ENCODE measurements around the gene GPATCH8. TPM values are rescaled to one million over a fixed set of nuclear protein-coding genes. Genes with fewer than 3 reads are reported as not detected.
A peak's percentile ranks its signal among the peaks of the same experiment; 100 is the strongest.

GPATCH8 gene
- total and polyA plus RNA-seq, 10 of the 15 experiments (the other 5 are each of a cell fraction or from before 2014, with no cell fraction given): 11.7 to 45.1 (median 21.3) TPM

GRCh38 chr17:44469676-44470075 lies 33.5 kb downstream of the GPATCH8 start:
- in situ Hi-C loops (cut with MboI) (no loop called here), intact Hi-C loops (cut with micrococcal nuclease; ENCODE audit: unreplicated experiment) (no loop called here)
- RAD21 ChIA-PET (ENCODE audit: unreplicated experiment): interaction anchor here (1.3 kb wide), 1 partner anchor 30 kb away, joined by 3 read pairs; no protein-coding TSS in a partner anchor
- WGBS (ENCODE audit: insufficient coverage, insufficient replicate concordance, low lambda C conversion rate, missing lambda C conversion rate): 98% methylated on average over 2 of the region's 2 CpGs
- Histone ChIP-seq H4K20me1 (ENCODE audit: control insufficient read depth, insufficient read depth) (no peaks in the 10 kb centered on the region; the same call in 1 of the 2 replicates), H3K79me2 (ENCODE audit: control insufficient read depth, insufficient read depth, low read length) (peaks cover 30% of the 10 kb centered on the region), H3K4me3 (no peak overlapping the region), H3K27me3 (replicated peaks in 1 of 2; ENCODE audit: control insufficient read depth in 2 of 2, insufficient read depth in 2 of 2, low read length in 1 of 2) (no peaks in the 10 kb centered on the region), H2AFZ (ENCODE audit: control insufficient read depth, low read depth, low read length) (no peak overlapping the region), H3K9me3 (replicated peaks; ENCODE audit: control insufficient read depth, insufficient read depth, low read length) (no peaks in the 10 kb centered on the region; the same call in 2 of the 3 replicates), H3K9ac (ENCODE audit: control insufficient read depth, insufficient read depth, low read length) (no peak overlapping the region), H3K4me2 (ENCODE audit: control insufficient read depth, insufficient read depth) (no peak overlapping the region), H3K4me1 (ENCODE audit: control insufficient read depth, insufficient read depth, low read length) (no peaks in the 10 kb centered on the region), H3K27ac (ENCODE audit: control insufficient read depth, insufficient read depth) (no peak overlapping the region), H3K36me3 (ENCODE audit: control insufficient read depth in 2 of 2, insufficient read depth in 2 of 2, low read length in 1 of 2) (peaks cover 0 to 7% of the 10 kb centered on the region in 2 experiments; a peak in 1 of 4 replicates)
- TF ChIP-seq SREBF1 (IDR thresholded peaks at IDR 0.05; ENCODE audit: low read length) (no peak), RCOR1 (conservative IDR thresholded peaks at IDR 0.05; ENCODE audit: low read depth, low read length) (no peak), RUNX3 (IDR thresholded peaks at IDR 0.05; ENCODE audit: low read length) (no peak)
- POLR2A ChIA-PET: no interaction called here
- ATAC-seq (no peak), DNase-seq (ENCODE audit: low read depth, low spot score) (no peak), FAIRE-seq (no peak)
- SMC1A ChIA-PET (ENCODE audit: uncharacterized antibody, unreplicated experiment): interaction anchor here (1.0 to 2.0 kb wide), 4 partner anchors 9 to 63 kb away, joined by 3 to 7 read pairs (median 4); no protein-coding TSS in a partner anchor
- no TSS peak for BruUV-seq (replicated peaks)
- CTCF ChIA-PET: interaction anchor here (1.6 to 2.6 kb wide), 2 partner anchors 52 to 54 kb away, joined by 5 to 6 read pairs; no protein-coding TSS in a partner anchor

- CTCF ChIA-PET: no interaction called here
These were observed 36.1 kb downstream of the GPATCH8 start for GRCh38 chr17:44467108-44467507.

More at GRCh38 chr17:44467108-44467507, 36.1 kb downstream of the GPATCH8 start:
- Histone ChIP-seq H2AFZ (ENCODE audit: control insufficient read depth, low read depth, low read length) (no peak overlapping the region), H3K27me3 (replicated peaks in 1 of 2; ENCODE audit: control insufficient read depth in 2 of 2, insufficient read depth in 2 of 2, low read length in 1 of 2) (no peaks in the 10 kb centered on the region), H3K79me2 (ENCODE audit: control insufficient read depth, insufficient read depth, low read length) (peaks cover 29% of the 10 kb centered on the region), H3K4me1 (ENCODE audit: control insufficient read depth, insufficient read depth, low read length) (no peaks in the 10 kb centered on the region), H3K9ac (ENCODE audit: control insufficient read depth, insufficient read depth, low read length) (no peak overlapping the region), H3K27ac (ENCODE audit: control insufficient read depth, insufficient read depth) (0 out of 2 replicates have a peak overlapping the region, but pooled peaks have one; percentile 13), H3K4me3 (no peak overlapping the region), H3K36me3 (ENCODE audit: control insufficient read depth in 2 of 2, insufficient read depth in 2 of 2, low read length in 1 of 2) (peaks cover 1 to 7% of the 10 kb centered on the region in 2 experiments; a peak in 2 of 4 replicates), H3K9me3 (replicated peaks; ENCODE audit: control insufficient read depth, insufficient read depth, low read length) (no peaks in the 10 kb centered on the region; the same call in 2 of the 3 replicates), H4K20me1 (ENCODE audit: control insufficient read depth, insufficient read depth) (no peaks in the 10 kb centered on the region; the same call in 1 of the 2 replicates), H3K4me2 (ENCODE audit: control insufficient read depth, insufficient read depth) (no peak overlapping the region)
- intact Hi-C loops (cut with micrococcal nuclease; ENCODE audit: unreplicated experiment): no loop called here
- ChIA-PET POLR2A (no interaction called here), SMC1A (ENCODE audit: uncharacterized antibody, unreplicated experiment) (no interaction called here), RAD21 (ENCODE audit: unreplicated experiment) (interaction anchor here (0.6 kb wide), 1 partner anchor 61 kb away, joined by 4 read pairs; no protein-coding TSS in a partner anchor)
- in situ Hi-C loops (cut with MboI): no loop called here
- TF ChIP-seq ETV6 (conservative IDR thresholded peaks at IDR 0.05 in 1 of 2, IDR thresholded peaks at IDR 0.05 in 1 of 2; ENCODE audit: borderline replicate concordance in 1 of 2, low read depth in 1 of 2) (no peak), ZBED1 (IDR thresholded peaks at IDR 0.05; ENCODE audit: borderline replicate concordance) (no peak), E2F4 (IDR thresholded peaks at IDR 0.05; ENCODE audit: low read depth, low read length) (no peak), RB1 (IDR thresholded peaks at IDR 0.05; ENCODE audit: borderline replicate concordance) (no peak), STAT3 (IDR thresholded peaks at IDR 0.05; ENCODE audit: low read depth, low read length) (no peak), MAX (IDR thresholded peaks at IDR 0.05; ENCODE audit: low read depth, low read length) (no peak), YY1 (IDR thresholded peaks at IDR 0.05; ENCODE audit: low read depth, low read length) (no peak), CBX3 (IDR thresholded peaks at IDR 0.05; ENCODE audit: borderline replicate concordance, low read depth) (no peak), HDAC2 (IDR thresholded peaks at IDR 0.05) (no peak)
- no peak for ATAC-seq
- FAIRE-seq: no peak
- WGBS (ENCODE audit: insufficient coverage, insufficient replicate concordance, low lambda C conversion rate, missing lambda C conversion rate): 4% methylated on average over 3 of the region's 3 CpGs
- DNase-seq (ENCODE audit: low read depth, low spot score): no peak
- no TSS peak for BruUV-seq (replicated peaks)

Data from GM12878 (cell line).